GM12875 (cell line): Measurements from ENCODE around the gene ZNF583.

Source experiments
- H3K4me3 ChIP-seq: one replicate; pipeline ENCODE4 v1.5.1; 2011; ENCODE audit warnings: low read depth, low read length, control low read depth
- CTCF ChIP-seq: IDR thresholded peaks from 2 replicates; pipeline ENCODE4 v1.5.1; 2011; ENCODE audit warnings: low read depth, mild to moderate bottlenecking, control low read depth, inconsistent platforms, low read length, moderate library complexity, borderline replicate concordance; ENCODE audit not compliant: insufficient read depth

The ZNF583 gene

GRCh38 chr19:56372281-56372680 lies 31.9 kb upstream of the ZNF583 start:
- no peak overlapping the region for H3K4me3 ChIP-seq

GRCh38 chr19:56377105-56377924 lies 26.8 kb upstream of the ZNF583 start:
- no peak overlapping the region for H3K4me3 ChIP-seq
- TF ChIP-seq CTCF, result no peak

More at GRCh38 chr19:56372281-56372680, 31.9 kb upstream of the ZNF583 start:
- TF ChIP-seq CTCF, result no peak

- H3K4me3 ChIP-seq, result no peak overlapping the region
- no peak for TF ChIP-seq CTCF
Observed at GRCh38 chr19:56383826-56384605, 20.1 kb upstream of the ZNF583 start.

GRCh38 chr19:56393119-56394012 lies 10.8 kb upstream of the ZNF583 start, which contains the start of gene ZNF582:
TSS of gene ZNF582 (minus strand) at chr19:56393534. CDS start at chr19:56391752, 1,782 bp downstream.
- peak; percentile 77 for TF ChIP-seq CTCF
- H3K4me3 ChIP-seq, result peak within 1 kb of the TSS; percentile 60

GRCh38 chr19:56398809-56399208 lies 5.3 kb upstream of the ZNF583 start:
- no peak overlapping the region for H3K4me3 ChIP-seq
- no peak for TF ChIP-seq CTCF

- no peak overlapping the region for H3K4me3 ChIP-seq
- TF ChIP-seq CTCF, result no peak
Observed at GRCh38 chr19:56400485-56400884, 3.6 kb upstream of the ZNF583 start.
